NCI-H1930 (cell line): Measurements from ENCODE around the gene TPSB2.
"Not testable (repeated sequence)": the region's sequence is repeated elsewhere in the genome, so short reads cannot be mapped to it uniquely, and the experiment has no call there.

Experiments used
- DNase-seq, 2 experiments: peaks; one replicate each; lab custom pipeline; 2025; lab: John Stamatoyannopoulos, UW

The TPSB2 gene

GRCh38 chr16:1230084-1230470 lies at the start of gene TPSB2:
TPSB2 (minus strand) TSS chr16:1230184; CDS start chr16:1229951, 233 bp downstream.
- not testable (repeated sequence) for DNase-seq

GRCh38 chr16:1279081-1279944 lies 49.3 kb upstream of the TPSB2 start:
- DNase-seq: no peak

GRCh38 chr16:1278477-1278876 lies 48.5 kb upstream of the TPSB2 start:
- no peak for DNase-seq

- DNase-seq: no peak
Observed at GRCh38 chr16:1277617-1278282, 47.8 kb upstream of the TPSB2 start.

- DNase-seq: no peak
Observed at GRCh38 chr16:1277151-1277598, 47.2 kb upstream of the TPSB2 start.

- DNase-seq: no peak
Observed at GRCh38 chr16:1276580-1276878, 46.5 kb upstream of the TPSB2 start.

- DNase-seq: no peak
Observed at GRCh38 chr16:1275791-1276579, 46.0 kb upstream of the TPSB2 start.

GRCh38 chr16:1274767-1275166 lies 44.8 kb upstream of the TPSB2 start:
- DNase-seq: no peak

GRCh38 chr16:1273816-1274215 lies 43.8 kb upstream of the TPSB2 start:
- DNase-seq: no peak

- no peak for DNase-seq
Observed at GRCh38 chr16:1272453-1273198, 42.6 kb upstream of the TPSB2 start.

- DNase-seq: not testable (repeated sequence)
Observed at GRCh38 chr16:1271724-1272413, 41.9 kb upstream of the TPSB2 start.

- DNase-seq: no peak
Observed at GRCh38 chr16:1271380-1271723, 41.4 kb upstream of the TPSB2 start.

GRCh38 chr16:1269418-1269817 lies 39.4 kb upstream of the TPSB2 start:
- DNase-seq: not testable (repeated sequence)

GRCh38 chr16:1265826-1266225 lies 35.8 kb upstream of the TPSB2 start:
- DNase-seq: no peak

- no peak for DNase-seq
Observed at GRCh38 chr16:1265090-1265630, 35.2 kb upstream of the TPSB2 start.

GRCh38 chr16:1264345-1265089 lies 34.5 kb upstream of the TPSB2 start:
- no peak for DNase-seq

GRCh38 chr16:1263591-1264344 lies 33.8 kb upstream of the TPSB2 start:
- DNase-seq: no peak

- no peak for DNase-seq
Observed at GRCh38 chr16:1262846-1263221, 32.9 kb upstream of the TPSB2 start.

GRCh38 chr16:1262210-1262845 lies 32.3 kb upstream of the TPSB2 start:
- DNase-seq: no peak
